ENCODE results near the gene YAF2.

Gene YAF2

DNA sequence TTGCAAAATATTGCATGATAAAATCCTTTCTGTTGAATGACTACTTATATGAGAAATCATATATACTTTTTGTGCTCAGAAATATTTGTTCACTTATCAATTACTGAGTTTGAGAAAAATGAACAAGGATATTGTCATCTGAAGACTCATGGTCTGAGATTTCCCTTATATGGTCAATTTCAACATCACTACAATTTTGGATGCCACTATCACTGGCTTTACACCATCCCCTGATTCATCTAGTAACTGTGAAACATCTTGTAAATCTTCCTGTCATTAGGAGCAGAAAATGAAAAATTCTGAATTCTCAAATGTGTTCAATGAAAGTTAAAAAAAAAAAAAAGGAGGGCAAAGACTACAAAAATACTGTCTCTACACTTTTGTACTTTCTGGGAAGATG lies 71.5 kb downstream of the YAF2 start:
- Histone ChIP-seq H3K4me3 (ENCODE audit: low read depth, low read length, poor library complexity, severe bottlenecking) (no peak overlapping the region), H3K27ac (ENCODE audit: low read depth, low read length, poor library complexity, severe bottlenecking) (no peak overlapping the region), H3K9me2 (ENCODE audit: low read depth, low read length) (no peaks in the 10 kb centered on the region), H2AFZ (ENCODE audit: low read length) (no peak overlapping the region), H3K27me3 (ENCODE audit: insufficient read depth, low read length) (no peaks in the 10 kb centered on the region), H3K9ac (ENCODE audit: low read length) (no peak overlapping the region), H3K36me3 (ENCODE audit: insufficient read depth, low read length) (peaks cover 5% of the 10 kb centered on the region; the same call in 1 of the 2 replicates), H3K9me3 (ENCODE audit: low read length) (no peaks in the 10 kb centered on the region), H4K20me1 (ENCODE audit: insufficient read depth, low read length) (no peaks in the 10 kb centered on the region), H3K4me2 (ENCODE audit: low read length) (no peak overlapping the region), H3F3A (ENCODE audit: insufficient read depth, low read length) (no peaks in the 10 kb centered on the region), H3K4me1 (ENCODE audit: insufficient read depth, low read length, severe bottlenecking) (peaks cover 7% of the 10 kb centered on the region), H3K79me2 (ENCODE audit: insufficient read depth, low read length) (no peaks in the 10 kb centered on the region)
- TF ChIP-seq EZH2 (IDR thresholded peaks at IDR 0.05; ENCODE audit: borderline replicate concordance, low read length) (no peak), CTCF (IDR thresholded peaks at IDR 0.05; ENCODE audit: low read length) (no peak)

GRCh38 chr12:42163913-42164312 lies 74.1 kb downstream of the YAF2 start:
- H3K4me2 ChIP-seq (ENCODE audit: low read length), result no peak overlapping the region
- H3F3A ChIP-seq (ENCODE audit: insufficient read depth, low read length), result no peaks in the 10 kb centered on the region
- H3K36me3 ChIP-seq (ENCODE audit: insufficient read depth, low read length), result peaks cover 19% of the 10 kb centered on the region
- no peak overlapping the region for H2AFZ ChIP-seq (ENCODE audit: low read length)
- peaks cover 7% of the 10 kb centered on the region for H3K4me1 ChIP-seq (ENCODE audit: insufficient read depth, low read length, severe bottlenecking)
- no peaks in the 10 kb centered on the region for H3K27me3 ChIP-seq (ENCODE audit: insufficient read depth, low read length)
- TF ChIP-seq CTCF (IDR thresholded peaks at IDR 0.05; ENCODE audit: low read length), result no peak
- TF ChIP-seq EZH2 (IDR thresholded peaks at IDR 0.05; ENCODE audit: borderline replicate concordance, low read length), result no peak
- H3K9me3 ChIP-seq (ENCODE audit: low read length), result no peaks in the 10 kb centered on the region
- H4K20me1 ChIP-seq (ENCODE audit: insufficient read depth, low read length), result no peaks in the 10 kb centered on the region
- no peaks in the 10 kb centered on the region for H3K79me2 ChIP-seq (ENCODE audit: insufficient read depth, low read length)
- H3K27ac ChIP-seq (ENCODE audit: low read depth, low read length, poor library complexity, severe bottlenecking), result no peak overlapping the region
- H3K9me2 ChIP-seq (ENCODE audit: low read depth, low read length), result no peaks in the 10 kb centered on the region
- no peak overlapping the region for H3K9ac ChIP-seq (ENCODE audit: low read length)
- H3K4me3 ChIP-seq (ENCODE audit: low read depth, low read length, poor library complexity, severe bottlenecking), result no peak overlapping the region

- H3K4me2 ChIP-seq (ENCODE audit: low read length), result no peak overlapping the region
- H3F3A ChIP-seq (ENCODE audit: insufficient read depth, low read length), result no peaks in the 10 kb centered on the region
- H3K79me2 ChIP-seq (ENCODE audit: insufficient read depth, low read length), result no peaks in the 10 kb centered on the region
- no peak overlapping the region for H3K9ac ChIP-seq (ENCODE audit: low read length)
- H3K4me3 ChIP-seq (ENCODE audit: low read depth, low read length, poor library complexity, severe bottlenecking), result no peak overlapping the region
- no peak overlapping the region for H3K27ac ChIP-seq (ENCODE audit: low read depth, low read length, poor library complexity, severe bottlenecking)
- peaks cover 27% of the 10 kb centered on the region for H3K36me3 ChIP-seq (ENCODE audit: insufficient read depth, low read length)
- H3K27me3 ChIP-seq (ENCODE audit: insufficient read depth, low read length), result no peaks in the 10 kb centered on the region
- no peak overlapping the region for H2AFZ ChIP-seq (ENCODE audit: low read length)
- no peaks in the 10 kb centered on the region for H3K9me2 ChIP-seq (ENCODE audit: low read depth, low read length)
- H3K9me3 ChIP-seq (ENCODE audit: low read length), result no peaks in the 10 kb centered on the region
- no peaks in the 10 kb centered on the region for H4K20me1 ChIP-seq (ENCODE audit: insufficient read depth, low read length)
- peaks cover 7% of the 10 kb centered on the region for H3K4me1 ChIP-seq (ENCODE audit: insufficient read depth, low read length, severe bottlenecking)
- no peak for TF ChIP-seq EZH2 (IDR thresholded peaks at IDR 0.05; ENCODE audit: borderline replicate concordance, low read length)
Observed at GRCh38 chr12:42162965-42163364, 75.1 kb downstream of the YAF2 start.

DNA sequence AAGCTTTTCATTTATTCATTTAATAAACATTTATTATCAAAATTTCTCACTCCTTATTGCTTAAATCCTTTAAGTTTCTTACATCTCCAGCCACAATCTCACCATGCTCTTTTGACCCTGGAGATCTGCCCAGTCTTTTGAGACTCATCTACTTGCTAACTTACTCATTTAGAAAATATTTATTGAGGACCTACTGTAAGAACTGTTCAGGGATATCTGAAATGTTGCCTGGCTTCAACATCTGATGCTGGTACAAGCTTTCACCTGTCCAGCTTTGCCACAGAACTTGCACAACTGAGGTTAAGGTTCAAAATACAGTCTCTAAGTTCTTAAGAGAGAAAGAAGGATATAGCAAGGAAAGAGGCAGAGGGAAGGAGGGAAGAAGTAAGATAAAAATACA lies 75.9 kb downstream of the YAF2 start:
- Histone ChIP-seq H3K4me2 (ENCODE audit: low read length) (no peak overlapping the region), H3K36me3 (ENCODE audit: insufficient read depth, low read length) (peaks cover 30% of the 10 kb centered on the region), H3K79me2 (ENCODE audit: insufficient read depth, low read length) (no peaks in the 10 kb centered on the region), H3K9ac (ENCODE audit: low read length) (no peak overlapping the region), H3K27ac (ENCODE audit: low read depth, low read length, poor library complexity, severe bottlenecking) (no peak overlapping the region), H3K9me3 (ENCODE audit: low read length) (no peaks in the 10 kb centered on the region), H3K27me3 (ENCODE audit: insufficient read depth, low read length) (no peaks in the 10 kb centered on the region), H3K9me2 (ENCODE audit: low read depth, low read length) (no peaks in the 10 kb centered on the region), H4K20me1 (ENCODE audit: insufficient read depth, low read length) (no peaks in the 10 kb centered on the region), H3K4me3 (ENCODE audit: low read depth, low read length, poor library complexity, severe bottlenecking) (no peak overlapping the region), H3K4me1 (ENCODE audit: insufficient read depth, low read length, severe bottlenecking) (peaks cover 7% of the 10 kb centered on the region), H2AFZ (ENCODE audit: low read length) (no peak overlapping the region), H3F3A (ENCODE audit: insufficient read depth, low read length) (no peaks in the 10 kb centered on the region)
- TF ChIP-seq EZH2 (IDR thresholded peaks at IDR 0.05; ENCODE audit: borderline replicate concordance, low read length) (no peak), CTCF (IDR thresholded peaks at IDR 0.05; ENCODE audit: low read length) (no peak)

Measured in OCI-LY1 (cell line).